ENCODE results near the gene TOR1AIP2. TPM values are rescaled to one million over a fixed set of nuclear protein-coding genes. Genes with fewer than 3 reads are reported as not detected.
"Not testable (repeated sequence)": the region's sequence is repeated elsewhere in the genome, so short reads cannot be mapped to it uniquely, and the experiment has no call there.

TOR1AIP2 gene
- total RNA-seq, 1 donor from 2014 or later, result 85.3 TPM

DNA sequence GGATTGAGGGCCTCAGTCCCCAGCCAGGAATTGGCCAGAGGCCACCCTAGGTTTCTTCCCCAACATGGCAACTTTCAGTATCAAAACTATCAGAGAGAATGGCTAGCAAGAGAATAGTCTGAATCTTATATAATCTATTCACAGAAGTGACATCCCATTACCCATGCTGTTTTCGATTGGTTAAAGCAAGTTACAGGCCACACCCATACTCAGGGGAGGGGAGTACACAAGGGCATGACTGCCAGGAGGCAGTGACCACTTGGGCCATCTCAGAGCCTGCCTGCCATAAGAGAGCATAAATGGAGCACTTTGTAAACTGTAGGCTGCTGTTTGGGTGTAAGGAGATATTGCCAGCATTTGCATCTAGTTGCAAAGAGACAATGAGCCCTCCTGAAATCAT is 69.1 kb downstream of the TOR1AIP2 start:
- no peak for DNase-seq (ENCODE audit: low spot score)

DNA sequence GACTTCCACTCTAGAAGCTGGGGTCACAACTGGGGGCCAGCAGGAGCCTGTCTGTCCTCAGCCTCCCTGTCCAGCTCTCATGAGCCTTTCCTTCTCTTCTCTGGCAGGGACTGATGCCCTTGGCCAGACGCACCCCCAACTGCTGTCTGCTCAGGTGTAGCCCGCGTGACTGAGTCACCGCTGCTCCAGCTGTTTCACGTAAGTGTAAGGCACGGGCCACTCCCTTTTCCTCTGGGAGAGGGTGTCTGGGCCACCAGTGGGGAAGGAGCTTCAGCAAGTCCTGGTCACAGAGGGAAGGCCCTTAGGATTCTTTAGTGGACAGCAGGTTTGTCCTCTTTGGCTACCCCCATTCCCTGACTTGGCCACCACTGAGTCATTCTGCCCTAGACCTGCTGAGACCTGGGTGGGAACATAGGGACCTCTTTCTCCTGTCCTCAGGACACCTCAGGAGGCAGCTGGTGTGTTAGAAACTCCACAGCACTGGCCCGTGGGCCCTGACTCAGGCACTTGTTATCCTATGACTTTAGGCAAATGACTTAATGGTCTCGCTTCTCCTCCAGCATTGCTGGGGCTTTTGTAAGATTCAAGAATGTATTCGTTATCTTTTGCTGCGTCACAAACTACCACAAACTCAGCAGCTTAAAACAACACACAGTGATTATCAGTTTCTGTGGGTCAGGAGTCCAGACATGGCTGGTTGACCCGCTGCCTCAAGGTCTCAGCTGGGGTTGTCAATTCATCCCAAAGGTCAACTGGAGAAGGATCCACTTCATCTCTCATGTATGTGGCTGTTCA is 69.7 kb downstream of the TOR1AIP2 start:
- DNase-seq (ENCODE audit: low spot score), result no peak

GRCh38 chr1:179807291-179807690 is 70.3 kb downstream of the TOR1AIP2 start:
- no peak for DNase-seq (ENCODE audit: low spot score)

GRCh38 chr1:179806333-179806732 is 71.3 kb downstream of the TOR1AIP2 start:
- no peak for DNase-seq (ENCODE audit: low spot score)

GRCh38 chr1:179805291-179806195 is 72.1 kb downstream of the TOR1AIP2 start:
- DNase-seq (ENCODE audit: low spot score), result no peak

DNA sequence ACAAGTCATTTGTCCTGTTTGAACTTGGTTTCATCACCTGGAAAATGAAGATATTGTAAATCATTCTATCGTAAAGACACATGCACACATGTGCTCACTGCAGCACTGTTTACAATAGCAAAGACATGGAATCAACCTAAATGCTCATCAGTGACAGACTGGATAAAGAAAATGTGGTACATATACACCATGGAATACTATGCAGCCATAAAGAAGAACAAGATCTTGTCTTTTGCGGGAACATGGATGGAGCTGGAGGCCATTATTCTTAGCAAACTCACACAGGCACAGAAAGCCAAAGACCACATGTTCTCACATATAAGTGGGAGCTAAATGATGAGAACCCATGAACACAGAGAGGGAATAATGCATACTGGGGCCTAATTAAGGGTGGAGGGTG is 73.2 kb downstream of the TOR1AIP2 start:
- DNase-seq (ENCODE audit: low spot score), result not testable (repeated sequence)

DNA sequence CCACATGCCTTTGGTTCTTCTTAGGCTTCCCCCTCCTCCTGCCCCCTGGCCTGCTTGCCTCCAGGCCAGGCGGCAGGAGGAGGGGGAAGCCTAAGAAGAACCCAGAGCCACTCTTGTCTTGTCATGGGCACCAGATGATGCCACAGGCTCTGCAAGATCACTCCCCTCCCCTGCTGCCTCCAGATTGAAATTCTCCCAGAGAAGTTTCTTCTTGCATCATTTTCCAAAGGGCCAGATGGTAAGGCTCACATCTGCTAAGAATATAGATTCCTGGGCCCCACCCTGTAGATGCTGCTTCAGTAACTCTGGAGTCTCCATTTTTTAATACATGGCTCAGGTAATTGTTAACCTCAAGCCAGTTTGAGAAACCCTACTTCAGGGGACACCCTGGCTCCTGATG is 73.7 kb downstream of the TOR1AIP2 start:
- DNase-seq (ENCODE audit: low spot score), result no peak

DNA sequence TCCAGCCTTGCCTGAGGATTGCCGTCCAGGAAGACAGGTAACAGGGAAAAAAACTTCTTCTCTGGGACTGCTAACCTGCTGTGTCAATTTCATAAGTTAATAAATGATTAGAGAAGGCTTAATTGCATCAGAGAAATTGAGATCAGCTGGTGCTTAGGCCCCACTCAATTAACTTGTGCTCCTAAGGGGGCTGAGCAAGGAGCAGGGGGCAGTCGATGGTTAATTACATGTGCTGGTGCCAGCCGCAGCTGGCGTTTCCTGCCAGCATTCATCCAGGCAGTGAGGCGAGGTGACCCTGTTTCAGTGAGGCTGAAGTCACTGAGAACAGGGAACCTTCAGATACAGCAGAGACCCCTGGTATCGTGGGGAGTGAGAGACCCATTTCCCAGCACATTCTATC is 74.5 kb downstream of the TOR1AIP2 start:
- DNase-seq (ENCODE audit: low spot score), result no peak

- DNase-seq (ENCODE audit: low spot score), result no peak
Measured at GRCh38 chr1:179800481-179800880, 77.1 kb downstream of the TOR1AIP2 start.

GRCh38 chr1:179798864-179799516 is 78.6 kb downstream of the TOR1AIP2 start:
- no peak for DNase-seq (ENCODE audit: low spot score)

GRCh38 chr1:179798213-179798863 is 79.3 kb downstream of the TOR1AIP2 start:
- DNase-seq (ENCODE audit: low spot score), result no peak

- DNase-seq (ENCODE audit: low spot score), result no peak
Measured at GRCh38 chr1:179794669-179795068, 82.9 kb downstream of the TOR1AIP2 start.

DNA sequence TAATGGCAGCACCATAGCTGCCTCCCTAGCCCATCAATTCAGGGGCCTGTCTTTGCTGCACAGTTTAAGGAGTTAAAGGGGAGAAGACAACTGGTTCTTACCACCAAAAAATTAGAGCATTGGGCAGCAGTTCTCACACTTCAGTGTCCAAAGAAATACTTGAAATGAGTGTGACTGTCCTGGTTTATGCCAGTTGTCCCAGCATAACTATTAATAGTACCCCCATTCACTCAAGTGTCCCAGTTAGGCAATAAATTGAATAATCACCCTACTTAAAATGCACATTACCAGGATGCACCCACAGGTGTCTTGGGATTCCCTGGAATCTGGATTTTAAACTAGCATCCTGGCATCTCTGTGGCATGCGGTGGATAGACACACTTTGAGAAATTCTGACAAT is 83.5 kb downstream of the TOR1AIP2 start:
- DNase-seq (ENCODE audit: low spot score), result no peak

GRCh38 chr1:179793281-179793680 is 84.3 kb downstream of the TOR1AIP2 start:
- no peak for DNase-seq (ENCODE audit: low spot score)

Other genes starting within 250 kb of the TOR1AIP2 start
- not detected for gene FAM163A, start 134.5 kb downstream of the TOR1AIP2 start, total RNA-seq
- gene TOR1AIP1, start 4.5 kb upstream of the TOR1AIP2 start, total RNA-seq, result 42.6 TPM
- gene CEP350, start 77.0 kb upstream of the TOR1AIP2 start, total RNA-seq, result 57.6 TPM

Data from mesenteric fat pad (tissue), 1 donor.